Measurements from ENCODE around the gene RNF223. TPM values are rescaled to one million over a fixed set of nuclear protein-coding genes. Genes with fewer than 3 reads are reported as not detected.

RNF223 gene
- total RNA-seq, 1 donor from 2014 or later: 7.5 TPM

- Histone ChIP-seq H3K4me3 (ENCODE audit: low read depth, low read length) (peak overlapping the region; percentile 57), H3K36me3 (ENCODE audit: control insufficient read depth, insufficient read depth, low read length) (no peaks in the 10 kb centered on the region), H3K27me3 (ENCODE audit: control insufficient read depth, insufficient read depth, low read length) (peaks cover 20% of the 10 kb centered on the region)
- no peak for DNase-seq (ENCODE audit: low read depth)
- TF ChIP-seq CTCF (IDR thresholded peaks at IDR 0.05; ENCODE audit: insufficient read depth, low read length, poor library complexity, severe bottlenecking): no peak
These were observed 42.8 kb upstream of the RNF223 start for GRCh38 chr1:1116701-1117468.

- peak within 1 kb of the TSS; percentile 88 for H3K4me3 ChIP-seq (ENCODE audit: low read depth, low read length)
- DNase-seq (ENCODE audit: low read depth): peak; percentile 82
- H3K36me3 ChIP-seq (ENCODE audit: control insufficient read depth, insufficient read depth, low read length): no peaks in the 10 kb centered on the region
- H3K27me3 ChIP-seq (ENCODE audit: control insufficient read depth, insufficient read depth, low read length): peaks cover 17% of the 10 kb centered on the region
- TF ChIP-seq CTCF (IDR thresholded peaks at IDR 0.05; ENCODE audit: insufficient read depth, low read length, poor library complexity, severe bottlenecking): no peak
These were observed 41.9 kb upstream of the RNF223 start, which contains the start of gene C1orf159 for GRCh38 chr1:1115786-1116700. TSS of gene C1orf159 (minus strand) at chr1:1116089. CDS start at chr1:1091543, 24,546 bp downstream.

- Histone ChIP-seq H3K4me3 (ENCODE audit: low read depth, low read length) (peak overlapping the region; percentile 88), H3K36me3 (ENCODE audit: control insufficient read depth, insufficient read depth, low read length) (no peaks in the 10 kb centered on the region), H3K27me3 (ENCODE audit: control insufficient read depth, insufficient read depth, low read length) (peaks cover 16% of the 10 kb centered on the region)
- no peak for TF ChIP-seq CTCF (IDR thresholded peaks at IDR 0.05; ENCODE audit: insufficient read depth, low read length, poor library complexity, severe bottlenecking)
- no peak for DNase-seq (ENCODE audit: low read depth)
These were observed 41.2 kb upstream of the RNF223 start for GRCh38 chr1:1115136-1115785.

- TF ChIP-seq CTCF (IDR thresholded peaks at IDR 0.05; ENCODE audit: insufficient read depth, low read length, poor library complexity, severe bottlenecking): no peak
- Histone ChIP-seq H3K36me3 (ENCODE audit: control insufficient read depth, insufficient read depth, low read length) (no peaks in the 10 kb centered on the region), H3K27me3 (ENCODE audit: control insufficient read depth, insufficient read depth, low read length) (peaks cover 14% of the 10 kb centered on the region), H3K4me3 (ENCODE audit: low read depth, low read length) (no peak overlapping the region)
- DNase-seq (ENCODE audit: low read depth): no peak
These were observed 40.3 kb upstream of the RNF223 start for GRCh38 chr1:1114431-1114830.

- H3K36me3 ChIP-seq (ENCODE audit: control insufficient read depth, insufficient read depth, low read length): no peaks in the 10 kb centered on the region
- TF ChIP-seq CTCF (IDR thresholded peaks at IDR 0.05; ENCODE audit: insufficient read depth, low read length, poor library complexity, severe bottlenecking): no peak
- H3K27me3 ChIP-seq (ENCODE audit: control insufficient read depth, insufficient read depth, low read length): peaks cover 2% of the 10 kb centered on the region
- no peak for DNase-seq (ENCODE audit: low read depth)
- H3K4me3 ChIP-seq (ENCODE audit: low read depth, low read length): no peak overlapping the region
These were observed 38.3 kb upstream of the RNF223 start for GRCh38 chr1:1112237-1112985.
